Prostate gland (tissue), 2 donors: ENCODE measurements around the gene DLL3. TPM values are rescaled to one million over a fixed set of nuclear protein-coding genes. Genes with fewer than 3 reads are reported as not detected.

Source experiments
- DNase-seq: peaks from one replicate; pipeline ENCODE4 v3.0.0-alpha.2; 2019; ENCODE audit warnings: low spot score
- H3K27ac ChIP-seq, 2 donors: fragments of 200-600 bp; sonication (generic); 2 replicates each; pipeline ENCODE4 v1.5.1; 2017 to 2019
- H3K27me3 ChIP-seq: fragments of 200-600 bp; sonication (generic); replicated peaks from 2 replicates; pipeline ENCODE4 v1.5.1; 2019; ENCODE audit not compliant: insufficient read depth
- H3K36me3 ChIP-seq, 2 donors: fragments of 200-600 bp; sonication (generic); 1 replicate in 1 of 2; 2 replicates in 1 of 2; pipeline versions ENCODE4 v1.5.1 to v1.8.1; 2017 to 2019
- H3K4me1 ChIP-seq: fragments of 200-600 bp; sonication (generic); replicated peaks from 2 replicates; pipeline ENCODE4 v1.5.1; 2019
- H3K4me3 ChIP-seq, 2 donors: fragments of 200-600 bp; sonication (generic); 2 replicates each; pipeline ENCODE4 v1.5.1; 2017 to 2019
- H3K9me3 ChIP-seq: fragments of 200-600 bp; sonication (generic); 2 replicates; pipeline ENCODE4 v1.5.1; 2017
- POLR2A ChIP-seq: fragments of 450-650 bp; IDR thresholded peaks from one replicate; pipeline ENCODE4 v1.6.1; 2016; ENCODE audit warnings: antibody characterized with exemption, mild to moderate bottlenecking
- POLR2AphosphoS5 ChIP-seq: sonication (generic); formaldehyde crosslinking; IDR thresholded peaks from one replicate; pipeline ENCODE4 v1.6.1; 2017; ENCODE audit warnings: antibody characterized with exemption
- WGBS: methylation state at CpG from one replicate; pipeline ENCODE4 v1.1.5; 2018; 5-methylcytosine and 5-hydroxymethylcytosine counted together
- intact Hi-C: fragments of 100-400 bp; cut with DNase I; formaldehyde crosslinking; loops from one replicate; pipeline ENCODE4 v1.14.2; 2022
- total RNA-seq, 2 donors: library from RNA; depleted of rRNA; stranded (reverse); fragments of >200 nt; gene quantifications; one replicate each; pipeline ENCODE4 v1.1.0, GENCODE V29; 2016
- TF ChIP-seq, protein P1 (sequence below), 4 experiments: fragments of 200-600 bp in 2 of 4; fragments of 450-650 bp in 2 of 4; sonication (generic) in 2 of 4; IDR thresholded peaks; 1 replicate in 3 of 4; 2 replicates in 1 of 4; pipeline ENCODE4 v1.5.1; 2016 to 2019; ENCODE audit warnings: antibody characterized with exemption in 4 of 4, mild to moderate bottlenecking in 2 of 4, moderate library complexity in 2 of 4

DLL3 gene
- total RNA-seq, 2 donors from 2014 or later, result 6.3 TPM; not detected in 1

DNA sequence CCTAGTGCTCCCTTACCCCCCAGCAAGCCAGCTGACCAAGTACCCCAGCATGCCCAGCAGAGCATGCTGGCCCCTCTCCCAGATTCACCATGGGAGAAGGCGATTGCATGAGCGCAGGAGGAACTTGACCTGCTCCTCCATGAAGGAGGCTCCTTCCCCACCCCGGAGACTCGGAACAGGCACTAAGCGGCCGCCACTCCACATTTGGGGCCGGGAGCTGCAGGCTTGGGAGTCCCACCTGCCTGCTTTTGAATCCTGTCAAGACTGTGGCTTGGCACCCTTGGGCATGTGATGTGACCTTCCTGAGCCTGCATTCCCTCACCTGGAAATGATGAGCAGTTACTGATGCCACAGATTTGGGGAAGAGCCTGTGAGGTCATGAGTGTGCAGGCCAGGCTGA lies 30.8 kb upstream of the DLL3 start:
- Histone ChIP-seq H3K36me3 (peaks cover 32 to 51% of the 10 kb centered on the region in 2 donors), H3K9me3 (no peaks in the 10 kb centered on the region)

DNA sequence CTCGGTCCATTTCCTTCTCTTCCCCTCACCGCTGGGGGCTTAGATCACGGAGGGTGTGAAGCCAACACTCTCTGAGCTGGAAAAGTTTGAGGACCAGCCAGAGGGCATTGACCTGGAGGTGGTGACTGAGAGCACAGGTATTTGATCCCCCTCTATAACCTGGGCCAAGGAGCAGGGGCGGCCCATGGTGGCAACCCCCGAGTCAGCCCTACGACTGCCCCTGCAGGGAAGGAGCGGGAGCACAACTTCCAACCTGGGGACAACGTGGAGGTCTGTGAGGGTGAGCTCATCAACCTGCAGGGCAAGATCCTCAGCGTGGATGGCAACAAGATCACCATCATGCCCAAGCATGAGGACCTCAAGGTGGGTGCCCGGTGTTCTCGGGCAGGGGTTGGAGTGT lies 29.7 kb upstream of the DLL3 start:
- intact Hi-C loops, result no loop called here
- H3K27ac ChIP-seq, result no peak overlapping the region
- no peaks in the 10 kb centered on the region for H3K27me3 ChIP-seq
- TF ChIP-seq POLR2A (no peak), POLR2AphosphoS5 (no peak)
- TF ChIP-seq, protein P1, sequence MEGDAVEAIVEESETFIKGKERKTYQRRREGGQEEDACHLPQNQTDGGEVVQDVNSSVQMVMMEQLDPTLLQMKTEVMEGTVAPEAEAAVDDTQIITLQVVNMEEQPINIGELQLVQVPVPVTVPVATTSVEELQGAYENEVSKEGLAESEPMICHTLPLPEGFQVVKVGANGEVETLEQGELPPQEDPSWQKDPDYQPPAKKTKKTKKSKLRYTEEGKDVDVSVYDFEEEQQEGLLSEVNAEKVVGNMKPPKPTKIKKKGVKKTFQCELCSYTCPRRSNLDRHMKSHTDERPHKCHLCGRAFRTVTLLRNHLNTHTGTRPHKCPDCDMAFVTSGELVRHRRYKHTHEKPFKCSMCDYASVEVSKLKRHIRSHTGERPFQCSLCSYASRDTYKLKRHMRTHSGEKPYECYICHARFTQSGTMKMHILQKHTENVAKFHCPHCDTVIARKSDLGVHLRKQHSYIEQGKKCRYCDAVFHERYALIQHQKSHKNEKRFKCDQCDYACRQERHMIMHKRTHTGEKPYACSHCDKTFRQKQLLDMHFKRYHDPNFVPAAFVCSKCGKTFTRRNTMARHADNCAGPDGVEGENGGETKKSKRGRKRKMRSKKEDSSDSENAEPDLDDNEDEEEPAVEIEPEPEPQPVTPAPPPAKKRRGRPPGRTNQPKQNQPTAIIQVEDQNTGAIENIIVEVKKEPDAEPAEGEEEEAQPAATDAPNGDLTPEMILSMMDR (IDR thresholded peaks at IDR 0.05), result no peak
- no peak overlapping the region for H3K4me3 ChIP-seq
- WGBS, result 88% methylated on average over 10 of the region's 11 CpGs
- no peaks in the 10 kb centered on the region for H3K9me3 ChIP-seq
- no peaks in the 10 kb centered on the region for H3K4me1 ChIP-seq
- H3K36me3 ChIP-seq, result peaks cover 33 to 56% of the 10 kb centered on the region in 2 donors
- DNase-seq, result no peak

More for the DNA sequence above, 30.8 kb upstream of the DLL3 start:
- 100% methylated on average over 7 of the region's 7 CpGs for WGBS
- Histone ChIP-seq H3K4me3 (no peak overlapping the region), H3K4me1 (peaks cover 2% of the 10 kb centered on the region), H3K27me3 (no peaks in the 10 kb centered on the region), H3K27ac (no peak overlapping the region)
- TF ChIP-seq POLR2AphosphoS5 (no peak), POLR2A (no peak)
- TF ChIP-seq, protein P1 (IDR thresholded peaks at IDR 0.05), result no peak
- no peak for DNase-seq
- intact Hi-C loops, result no loop called here

DNA sequence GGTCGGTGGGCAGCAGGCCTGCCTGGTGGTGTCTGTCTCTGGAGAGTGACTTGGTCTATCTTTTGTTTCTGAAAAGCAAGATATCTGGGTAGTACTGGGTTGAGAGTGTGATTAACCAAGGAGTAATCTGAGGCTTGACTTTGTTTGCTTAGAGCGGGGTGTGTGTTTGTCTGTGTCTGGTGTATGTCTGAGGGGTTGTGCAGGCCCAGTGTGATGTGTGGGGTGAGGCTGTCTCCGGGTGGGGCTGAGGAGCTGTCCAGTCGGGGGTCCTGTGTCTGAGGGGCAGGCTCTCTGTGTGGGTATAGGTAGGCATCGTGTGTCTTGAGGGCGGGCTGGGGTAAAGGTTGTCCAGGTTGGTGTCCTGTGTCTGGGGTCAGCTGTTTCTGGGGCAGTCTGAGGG lies 29.2 kb upstream of the DLL3 start:
- H3K36me3 ChIP-seq, result peaks cover 33 to 56% of the 10 kb centered on the region in 2 donors
- H3K9me3 ChIP-seq, result no peaks in the 10 kb centered on the region
- 79% methylated on average over 6 of the region's 6 CpGs for WGBS
- H3K4me1 ChIP-seq, result no peaks in the 10 kb centered on the region
- no peak overlapping the region for H3K27ac ChIP-seq
- DNase-seq, result no peak
- H3K4me3 ChIP-seq, result no peak overlapping the region
- TF ChIP-seq, protein P1 (IDR thresholded peaks at IDR 0.05), result no peak
- no peak for TF ChIP-seq POLR2A
- TF ChIP-seq POLR2AphosphoS5, result no peak
- no peaks in the 10 kb centered on the region for H3K27me3 ChIP-seq
- intact Hi-C loops, result no loop called here

DNA sequence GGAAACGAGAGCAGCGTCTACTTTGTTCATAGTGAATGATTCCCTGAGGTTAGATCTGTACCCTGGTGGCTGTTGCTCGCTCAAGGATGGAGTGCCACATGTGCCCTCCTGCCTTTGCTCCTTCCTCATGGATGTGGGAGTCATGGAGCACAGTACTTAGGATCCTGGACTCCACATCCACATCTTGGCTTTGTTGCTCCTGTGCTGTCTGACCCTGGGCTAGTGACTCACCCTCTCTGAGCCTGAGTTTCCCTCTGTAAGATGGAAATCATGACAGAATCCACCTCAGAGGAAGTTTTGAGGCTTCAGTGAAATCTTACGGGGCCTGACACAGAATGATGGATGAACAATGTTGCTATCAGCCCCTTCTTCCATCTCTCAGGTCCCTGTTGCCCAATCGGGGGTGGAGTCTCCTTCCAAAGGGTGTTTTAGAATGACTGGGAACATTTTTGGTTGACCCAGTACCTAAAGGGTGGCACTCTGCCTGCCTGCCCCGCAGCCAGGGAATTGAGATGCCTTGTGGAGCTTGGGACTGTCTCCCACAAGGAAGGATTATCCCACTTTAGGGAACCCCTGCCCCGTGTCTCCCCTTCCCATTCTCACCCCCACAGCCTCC lies 27.9 kb upstream of the DLL3 start:
- Histone ChIP-seq H3K4me1 (no peaks in the 10 kb centered on the region), H3K36me3 (peaks cover 25 to 48% of the 10 kb centered on the region in 2 donors), H3K27ac (no peak overlapping the region), H3K27me3 (no peaks in the 10 kb centered on the region), H3K9me3 (no peaks in the 10 kb centered on the region), H3K4me3 (no peak overlapping the region)
- DNase-seq, result no peak
- intact Hi-C loops, result loop anchor here (5.0 kb wide), 1 partner anchor 61 kb away; the partner anchor contains the start of gene EID2B
- TF ChIP-seq, protein P1 (IDR thresholded peaks at IDR 0.05), result no peak
- no peak for TF ChIP-seq POLR2A
- no peak for TF ChIP-seq POLR2AphosphoS5
- WGBS, result 75% methylated on average over 7 of the region's 7 CpGs
